Measurements from ENCODE around the gene EXOC6B. TPM values are rescaled to one million over a fixed set of nuclear protein-coding genes. Genes with fewer than 3 reads are reported as not detected.

Gene EXOC6B
- total RNA-seq, 4 donors from 2014 or later: 22.6 to 47.3 (median 32.5) TPM

DNA sequence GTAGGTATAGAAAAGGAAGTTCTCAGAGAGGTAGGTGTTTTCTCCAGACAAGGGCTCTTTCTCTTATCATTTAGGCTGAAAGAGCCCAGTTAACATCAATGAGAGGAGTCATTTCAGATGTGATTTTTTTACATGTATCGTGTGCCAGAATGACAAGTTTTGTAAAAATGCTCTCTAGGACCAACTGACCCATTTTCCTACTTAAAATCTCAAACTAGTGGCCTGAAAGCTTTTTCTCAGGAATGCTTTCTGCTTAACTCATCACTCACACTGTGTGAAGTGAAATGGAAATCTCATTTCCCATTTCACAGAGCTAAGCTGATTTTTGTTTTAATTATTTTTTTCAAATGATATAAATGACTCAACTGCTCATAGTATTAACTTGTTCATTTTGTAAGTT lies 549.5 kb downstream of the EXOC6B start:
- TF ChIP-seq POLR2A (IDR thresholded peaks at IDR 0.05): no peak
- TF ChIP-seq, protein P1, sequence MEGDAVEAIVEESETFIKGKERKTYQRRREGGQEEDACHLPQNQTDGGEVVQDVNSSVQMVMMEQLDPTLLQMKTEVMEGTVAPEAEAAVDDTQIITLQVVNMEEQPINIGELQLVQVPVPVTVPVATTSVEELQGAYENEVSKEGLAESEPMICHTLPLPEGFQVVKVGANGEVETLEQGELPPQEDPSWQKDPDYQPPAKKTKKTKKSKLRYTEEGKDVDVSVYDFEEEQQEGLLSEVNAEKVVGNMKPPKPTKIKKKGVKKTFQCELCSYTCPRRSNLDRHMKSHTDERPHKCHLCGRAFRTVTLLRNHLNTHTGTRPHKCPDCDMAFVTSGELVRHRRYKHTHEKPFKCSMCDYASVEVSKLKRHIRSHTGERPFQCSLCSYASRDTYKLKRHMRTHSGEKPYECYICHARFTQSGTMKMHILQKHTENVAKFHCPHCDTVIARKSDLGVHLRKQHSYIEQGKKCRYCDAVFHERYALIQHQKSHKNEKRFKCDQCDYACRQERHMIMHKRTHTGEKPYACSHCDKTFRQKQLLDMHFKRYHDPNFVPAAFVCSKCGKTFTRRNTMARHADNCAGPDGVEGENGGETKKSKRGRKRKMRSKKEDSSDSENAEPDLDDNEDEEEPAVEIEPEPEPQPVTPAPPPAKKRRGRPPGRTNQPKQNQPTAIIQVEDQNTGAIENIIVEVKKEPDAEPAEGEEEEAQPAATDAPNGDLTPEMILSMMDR (IDR thresholded peaks at IDR 0.05): no peak
- no peak for DNase-seq
- H3K4me1 ChIP-seq: peaks cover 0 to 7% of the 10 kb centered on the region in 2 donors
- H3K9me3 ChIP-seq: no peaks in the 10 kb centered on the region
- H3K27ac ChIP-seq: no peak overlapping the region
- H3K4me3 ChIP-seq (replicated peaks in 1 of 3): no peak overlapping the region
- no peaks in the 10 kb centered on the region for H3K27me3 ChIP-seq
- WGBS, 2 donors: 19 to 21% methylated on average over 1 of the region's 1 CpG
- intact Hi-C loops (cut with DNase I): no loop called here
- no peaks in the 10 kb centered on the region for H3K36me3 ChIP-seq

DNA sequence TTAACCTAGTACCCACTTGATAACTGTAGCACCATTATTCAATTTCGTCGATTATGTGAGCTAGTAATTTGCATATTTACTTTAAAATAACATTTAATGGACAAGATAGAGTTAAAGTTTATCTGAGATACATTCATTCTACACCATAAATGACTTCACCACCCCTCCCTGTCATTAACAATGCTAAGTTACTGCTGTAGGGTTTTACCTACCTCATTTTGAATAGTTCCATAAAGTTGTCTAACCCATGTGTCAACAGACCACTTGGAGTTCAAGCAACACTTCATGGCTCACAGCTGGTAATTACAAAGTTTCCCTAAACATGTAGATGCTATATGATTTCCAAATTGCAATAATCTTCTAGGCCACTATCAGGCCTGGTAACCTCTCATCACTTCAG lies 550.7 kb downstream of the EXOC6B start:
- Histone ChIP-seq H3K4me3 (replicated peaks in 1 of 3) (no peak overlapping the region), H3K9me3 (no peaks in the 10 kb centered on the region), H3K27me3 (no peaks in the 10 kb centered on the region), H3K27ac (no peak overlapping the region), H3K4me1 (peaks cover 0 to 10% of the 10 kb centered on the region in 2 donors), H3K36me3 (no peaks in the 10 kb centered on the region)
- no peak for DNase-seq
- intact Hi-C loops (cut with DNase I): no loop called here
- WGBS, 2 donors: 94% methylated on average over 2 of the region's 2 CpGs
- TF ChIP-seq POLR2A (IDR thresholded peaks at IDR 0.05): no peak
- TF ChIP-seq, protein P1 (IDR thresholded peaks at IDR 0.05): no peak

DNA sequence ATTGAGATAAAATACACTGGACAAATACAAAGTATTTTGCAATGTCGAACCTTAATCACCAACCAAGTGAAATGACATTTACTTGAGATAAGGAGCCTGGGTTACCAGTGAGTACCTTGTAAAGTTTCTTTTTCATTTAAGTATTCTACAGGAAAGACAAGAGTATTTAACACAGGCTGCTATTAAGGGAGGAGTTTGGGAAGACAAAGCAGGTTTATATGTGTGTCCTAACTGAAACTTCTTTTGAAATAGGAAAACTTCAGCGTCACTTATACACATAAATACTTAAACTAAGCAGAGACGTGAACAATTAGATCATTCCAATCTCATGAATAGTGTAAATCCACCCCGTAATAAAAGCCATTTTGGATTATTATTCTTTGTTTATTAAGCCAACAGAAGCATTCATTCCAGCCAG lies 551.4 kb downstream of the EXOC6B start:
- TF ChIP-seq, protein P1 (IDR thresholded peaks at IDR 0.05): no peak
- TF ChIP-seq POLR2A (IDR thresholded peaks at IDR 0.05): no peak
- intact Hi-C loops (cut with DNase I): no loop called here

GRCh38 chr2:72273384-72273783 lies 552.4 kb downstream of the EXOC6B start:
- Histone ChIP-seq H3K27ac (no peak overlapping the region), H3K36me3 (no peaks in the 10 kb centered on the region), H3K9me3 (no peaks in the 10 kb centered on the region), H3K4me3 (replicated peaks in 1 of 3) (no peak overlapping the region), H3K4me1 (peaks cover 0 to 10% of the 10 kb centered on the region in 2 donors), H3K27me3 (no peaks in the 10 kb centered on the region)
- intact Hi-C loops (cut with DNase I): no loop called here
- DNase-seq: no peak
- 68 to 69% methylated on average over 1 of the region's 1 CpG for WGBS, 2 donors
- no peak for TF ChIP-seq POLR2A (IDR thresholded peaks at IDR 0.05)
- TF ChIP-seq, protein P1 (IDR thresholded peaks at IDR 0.05): no peak

More for the DNA sequence above, 551.4 kb downstream of the EXOC6B start:
- Histone ChIP-seq H3K9me3 (no peaks in the 10 kb centered on the region), H3K27ac (no peak overlapping the region), H3K27me3 (no peaks in the 10 kb centered on the region), H3K4me3 (replicated peaks in 1 of 3) (no peak overlapping the region), H3K36me3 (no peaks in the 10 kb centered on the region), H3K4me1 (peaks cover 0 to 10% of the 10 kb centered on the region in 2 donors)
- 66 to 86% methylated on average over 4 of the region's 4 CpGs for WGBS, 2 donors
- no peak for DNase-seq

- intact Hi-C loops (cut with DNase I): no loop called here
- Histone ChIP-seq H3K4me3 (replicated peaks in 1 of 3) (no peak overlapping the region), H3K27me3 (no peaks in the 10 kb centered on the region), H3K9me3 (no peaks in the 10 kb centered on the region), H3K4me1 (peaks cover 0 to 10% of the 10 kb centered on the region in 2 donors), H3K36me3 (no peaks in the 10 kb centered on the region), H3K27ac (no peak overlapping the region)
- WGBS, 2 donors: 46 to 47% methylated on average over 5 of the region's 5 CpGs
- TF ChIP-seq POLR2A (IDR thresholded peaks at IDR 0.05): no peak
- TF ChIP-seq, protein P1 (IDR thresholded peaks at IDR 0.05): no peak
- no peak for DNase-seq
These were observed 553.8 kb downstream of the EXOC6B start for GRCh38 chr2:72271766-72272641.
